ENCODE results near the gene PTPRN2.
"Not testable (repeated sequence)": the region's sequence is repeated elsewhere in the genome, so short reads cannot be mapped to it uniquely, and the experiment has no call there.

The PTPRN2 gene

GRCh38 chr7:158516524-158516923, 71.1 kb downstream of the PTPRN2 start:
- DNase-seq (ENCODE audit: low read depth in 2 of 2) = no peak

- DNase-seq (ENCODE audit: low read depth in 2 of 2) = no peak
Observed at GRCh38 chr7:158512869-158513268, 74.8 kb downstream of the PTPRN2 start.

GRCh38 chr7:158512042-158512441, 75.6 kb downstream of the PTPRN2 start:
- no peak for DNase-seq (ENCODE audit: low read depth in 2 of 2)

- no peak for DNase-seq (ENCODE audit: low read depth in 2 of 2)
Observed at GRCh38 chr7:158508802-158509385, 78.7 kb downstream of the PTPRN2 start.

GRCh38 chr7:158508321-158508720, 79.3 kb downstream of the PTPRN2 start:
- not testable (repeated sequence) for DNase-seq (ENCODE audit: low read depth in 2 of 2)

- DNase-seq (ENCODE audit: low read depth in 2 of 2) = no peak
Observed at GRCh38 chr7:158507917-158508316, 79.7 kb downstream of the PTPRN2 start.

- DNase-seq (ENCODE audit: low read depth in 2 of 2) = not testable (repeated sequence)
Observed at GRCh38 chr7:158507175-158507574, 80.4 kb downstream of the PTPRN2 start.

- no peak for DNase-seq (ENCODE audit: low read depth in 2 of 2)
Observed at GRCh38 chr7:158506626-158507025, 81.0 kb downstream of the PTPRN2 start.

GRCh38 chr7:158505683-158506082, 81.9 kb downstream of the PTPRN2 start:
- DNase-seq (ENCODE audit: low read depth in 2 of 2) = no peak

- DNase-seq (ENCODE audit: low read depth in 2 of 2) = no peak
Observed at GRCh38 chr7:158502068-158502750, 85.4 kb downstream of the PTPRN2 start.

- no peak for DNase-seq (ENCODE audit: low read depth in 2 of 2)
Observed at GRCh38 chr7:158501393-158502067, 86.1 kb downstream of the PTPRN2 start.

GRCh38 chr7:158500651-158501052, 87.0 kb downstream of the PTPRN2 start:
- DNase-seq (ENCODE audit: low read depth in 2 of 2) = no peak

- DNase-seq (ENCODE audit: low read depth in 2 of 2) = no peak
Observed at GRCh38 chr7:158499082-158499455, 88.6 kb downstream of the PTPRN2 start.

- no peak for DNase-seq (ENCODE audit: low read depth in 2 of 2)
Observed at GRCh38 chr7:158498443-158499081, 89.1 kb downstream of the PTPRN2 start.

- no peak for DNase-seq (ENCODE audit: low read depth in 2 of 2)
Observed at GRCh38 chr7:158497627-158498026, 90.0 kb downstream of the PTPRN2 start.

GRCh38 chr7:158495786-158496185, 91.8 kb downstream of the PTPRN2 start:
- DNase-seq (ENCODE audit: low read depth in 2 of 2) = no peak

- DNase-seq (ENCODE audit: low read depth in 2 of 2) = no peak
Observed at GRCh38 chr7:158495216-158495615, 92.4 kb downstream of the PTPRN2 start.

GRCh38 chr7:158494643-158495042, 93.0 kb downstream of the PTPRN2 start:
- DNase-seq (ENCODE audit: low read depth in 2 of 2) = no peak

GRCh38 chr7:158494162-158494586, 93.4 kb downstream of the PTPRN2 start:
- DNase-seq (ENCODE audit: low read depth in 2 of 2) = no peak

- no peak for DNase-seq (ENCODE audit: low read depth in 2 of 2)
Observed at GRCh38 chr7:158492367-158492764, 95.3 kb downstream of the PTPRN2 start.

GRCh38 chr7:158491094-158491493, 96.5 kb downstream of the PTPRN2 start:
- no peak for DNase-seq (ENCODE audit: low read depth in 2 of 2)

- no peak for DNase-seq (ENCODE audit: low read depth in 2 of 2)
Observed at GRCh38 chr7:158490171-158490782, 97.3 kb downstream of the PTPRN2 start.

Data from stimulated activated CD8-positive, alpha-beta memory T cell treated with anti-CD3 and anti-CD28 coated beads, Interleukin-7, amount 100 ng/mL, for 1 hour (primary cell).